22Rv1 (cell line): ENCODE measurements around the gene UBXN11.

Experiments
- ZFX ChIP-seq: fragments of 450-650 bp; IDR thresholded peaks from 2 replicates; pipeline ENCODE4 v1.6.1; 2017; ENCODE audit warnings: antibody characterized with exemption, borderline replicate concordance
- TF ChIP-seq, protein P1 (sequence below): fragments of 450-650 bp; IDR thresholded peaks from 2 replicates; pipeline ENCODE4 v1.5.1; 2017; ENCODE audit warnings: mild to moderate bottlenecking

- TF ChIP-seq, protein P1, sequence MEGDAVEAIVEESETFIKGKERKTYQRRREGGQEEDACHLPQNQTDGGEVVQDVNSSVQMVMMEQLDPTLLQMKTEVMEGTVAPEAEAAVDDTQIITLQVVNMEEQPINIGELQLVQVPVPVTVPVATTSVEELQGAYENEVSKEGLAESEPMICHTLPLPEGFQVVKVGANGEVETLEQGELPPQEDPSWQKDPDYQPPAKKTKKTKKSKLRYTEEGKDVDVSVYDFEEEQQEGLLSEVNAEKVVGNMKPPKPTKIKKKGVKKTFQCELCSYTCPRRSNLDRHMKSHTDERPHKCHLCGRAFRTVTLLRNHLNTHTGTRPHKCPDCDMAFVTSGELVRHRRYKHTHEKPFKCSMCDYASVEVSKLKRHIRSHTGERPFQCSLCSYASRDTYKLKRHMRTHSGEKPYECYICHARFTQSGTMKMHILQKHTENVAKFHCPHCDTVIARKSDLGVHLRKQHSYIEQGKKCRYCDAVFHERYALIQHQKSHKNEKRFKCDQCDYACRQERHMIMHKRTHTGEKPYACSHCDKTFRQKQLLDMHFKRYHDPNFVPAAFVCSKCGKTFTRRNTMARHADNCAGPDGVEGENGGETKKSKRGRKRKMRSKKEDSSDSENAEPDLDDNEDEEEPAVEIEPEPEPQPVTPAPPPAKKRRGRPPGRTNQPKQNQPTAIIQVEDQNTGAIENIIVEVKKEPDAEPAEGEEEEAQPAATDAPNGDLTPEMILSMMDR = no peak
- no peak for TF ChIP-seq ZFX
Measured at GRCh38 chr1:26259005-26259404, 47.4 kb downstream of the UBXN11 start.
